ENCODE results near the gene PTPRN2. TPM values are rescaled to one million over a fixed set of nuclear protein-coding genes. Genes with fewer than 3 reads are reported as not detected.

The PTPRN2 gene
- total RNA-seq, 1 donor from 2014 or later = 15.4 TPM

DNA sequence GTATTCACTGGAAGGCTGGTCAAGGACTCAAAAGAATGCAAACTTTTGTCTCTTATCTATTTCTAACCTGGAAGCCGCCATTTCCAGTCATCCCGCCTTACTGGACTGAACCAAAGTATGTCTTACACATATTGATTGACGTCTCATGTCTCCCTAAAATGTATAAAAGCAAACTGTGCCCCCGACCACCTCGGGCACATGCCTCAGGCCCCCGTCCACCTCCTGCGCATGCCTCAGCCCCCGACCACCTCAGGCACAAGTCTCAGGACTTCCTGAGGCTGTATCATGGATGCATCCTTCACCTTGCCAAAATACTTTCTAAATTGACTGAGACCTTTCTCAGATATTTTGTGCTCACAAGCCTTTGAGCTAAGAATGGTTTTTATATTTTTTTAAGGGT, 148.6 kb downstream of the PTPRN2 start:
- H3K27me3 Mint-ChIP-seq = peaks cover 9% of the 10 kb centered on the region
- H3K27ac Mint-ChIP-seq = no peak overlapping the region
- H3K9me3 Mint-ChIP-seq = peaks cover 9% of the 10 kb centered on the region
- TF ChIP-seq, protein P1, sequence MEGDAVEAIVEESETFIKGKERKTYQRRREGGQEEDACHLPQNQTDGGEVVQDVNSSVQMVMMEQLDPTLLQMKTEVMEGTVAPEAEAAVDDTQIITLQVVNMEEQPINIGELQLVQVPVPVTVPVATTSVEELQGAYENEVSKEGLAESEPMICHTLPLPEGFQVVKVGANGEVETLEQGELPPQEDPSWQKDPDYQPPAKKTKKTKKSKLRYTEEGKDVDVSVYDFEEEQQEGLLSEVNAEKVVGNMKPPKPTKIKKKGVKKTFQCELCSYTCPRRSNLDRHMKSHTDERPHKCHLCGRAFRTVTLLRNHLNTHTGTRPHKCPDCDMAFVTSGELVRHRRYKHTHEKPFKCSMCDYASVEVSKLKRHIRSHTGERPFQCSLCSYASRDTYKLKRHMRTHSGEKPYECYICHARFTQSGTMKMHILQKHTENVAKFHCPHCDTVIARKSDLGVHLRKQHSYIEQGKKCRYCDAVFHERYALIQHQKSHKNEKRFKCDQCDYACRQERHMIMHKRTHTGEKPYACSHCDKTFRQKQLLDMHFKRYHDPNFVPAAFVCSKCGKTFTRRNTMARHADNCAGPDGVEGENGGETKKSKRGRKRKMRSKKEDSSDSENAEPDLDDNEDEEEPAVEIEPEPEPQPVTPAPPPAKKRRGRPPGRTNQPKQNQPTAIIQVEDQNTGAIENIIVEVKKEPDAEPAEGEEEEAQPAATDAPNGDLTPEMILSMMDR (conservative IDR thresholded peaks at IDR 0.05) = no peak
- no peaks in the 10 kb centered on the region for H3K4me1 Mint-ChIP-seq (ENCODE audit: unreplicated experiment)
- no peak overlapping the region for H3K4me3 Mint-ChIP-seq
- peak; percentile 16 for DNase-seq (ENCODE audit: extremely low spot score, unreplicated experiment)
- H3K36me3 Mint-ChIP-seq = no peaks in the 10 kb centered on the region

DNA sequence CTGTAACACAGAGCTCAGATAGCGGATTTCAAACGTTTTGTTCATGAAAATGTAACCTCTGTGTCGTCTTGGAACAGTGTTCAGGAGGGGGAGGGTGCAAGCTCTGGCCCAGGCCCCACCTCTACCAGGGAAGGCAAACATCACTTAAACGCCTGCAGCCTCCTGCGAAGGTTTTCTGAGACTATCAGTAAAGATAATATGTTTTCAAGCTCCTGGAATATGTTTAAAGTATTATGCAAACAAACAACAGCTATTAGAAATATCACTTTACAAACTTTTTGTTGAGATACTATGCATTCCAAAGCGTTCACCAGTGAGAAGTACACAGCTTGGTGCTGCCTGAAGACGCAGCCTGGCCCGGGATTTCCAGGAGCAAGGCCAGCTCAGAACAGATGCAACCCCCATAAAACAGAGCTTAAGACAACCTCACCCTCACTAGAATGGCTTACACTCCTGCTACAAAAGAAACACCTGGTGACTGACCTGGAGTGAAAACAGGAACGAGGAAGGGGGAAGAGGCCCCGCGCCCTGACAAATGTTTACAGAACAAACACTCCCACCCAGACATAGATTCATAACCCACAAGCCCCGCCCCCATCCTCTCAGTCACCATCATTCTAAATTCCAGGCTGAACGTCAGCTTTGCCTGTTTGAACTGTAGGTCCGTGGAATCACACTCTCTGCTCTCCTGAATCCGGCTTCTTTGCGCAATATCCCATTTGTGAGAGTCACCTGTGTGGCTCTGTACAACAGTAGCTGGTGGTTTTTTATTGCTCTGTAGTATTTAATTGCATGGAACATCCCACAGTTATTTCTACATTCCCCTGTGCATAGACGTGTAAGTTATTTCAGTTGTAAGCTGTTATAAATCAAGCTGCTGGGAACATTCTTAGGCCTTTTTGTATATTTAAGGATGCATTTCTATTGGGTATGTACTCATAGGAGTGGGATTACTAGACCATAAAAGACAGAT, 155.0 kb downstream of the PTPRN2 start:
- peaks cover 19% of the 10 kb centered on the region for H3K4me1 Mint-ChIP-seq (ENCODE audit: unreplicated experiment)
- DNase-seq (ENCODE audit: extremely low spot score, unreplicated experiment) = no peak
- no peaks in the 10 kb centered on the region for H3K9me3 Mint-ChIP-seq
- TF ChIP-seq, protein P1 (conservative IDR thresholded peaks at IDR 0.05) = no peak
- peak overlapping the region; percentile 93 for H3K27ac Mint-ChIP-seq
- peak overlapping the region; percentile 65 for H3K4me3 Mint-ChIP-seq
- no peaks in the 10 kb centered on the region for H3K36me3 Mint-ChIP-seq
- H3K27me3 Mint-ChIP-seq = peaks cover 9% of the 10 kb centered on the region

DNA sequence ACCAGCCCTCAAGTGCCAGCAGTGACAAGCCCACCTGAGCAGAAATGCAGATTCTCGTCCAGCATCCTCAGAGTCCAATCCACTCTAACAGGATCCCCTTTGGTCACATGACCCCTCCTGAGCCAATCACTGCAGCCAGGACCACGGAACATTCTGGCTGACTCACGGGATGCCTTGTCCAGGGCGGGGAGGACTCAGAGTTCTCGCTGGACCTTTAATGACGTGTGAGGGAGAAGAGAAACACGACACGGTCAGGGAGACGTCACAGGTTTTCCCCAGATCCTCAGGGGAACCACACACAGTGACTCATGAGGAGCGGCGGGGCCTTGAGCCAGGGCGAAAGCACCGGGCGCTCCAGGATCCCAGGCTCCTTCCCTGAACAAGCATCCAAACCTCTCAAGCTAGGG, 155.7 kb downstream of the PTPRN2 start:
- H3K27ac Mint-ChIP-seq = peak overlapping the region; percentile 93
- H3K4me1 Mint-ChIP-seq (ENCODE audit: unreplicated experiment) = peaks cover 19% of the 10 kb centered on the region
- no peak overlapping the region for H3K4me3 Mint-ChIP-seq
- TF ChIP-seq, protein P1 (conservative IDR thresholded peaks at IDR 0.05) = no peak
- DNase-seq (ENCODE audit: extremely low spot score, unreplicated experiment) = no peak
- H3K36me3 Mint-ChIP-seq = no peaks in the 10 kb centered on the region
- peaks cover 5% of the 10 kb centered on the region for H3K27me3 Mint-ChIP-seq
- no peaks in the 10 kb centered on the region for H3K9me3 Mint-ChIP-seq

DNA sequence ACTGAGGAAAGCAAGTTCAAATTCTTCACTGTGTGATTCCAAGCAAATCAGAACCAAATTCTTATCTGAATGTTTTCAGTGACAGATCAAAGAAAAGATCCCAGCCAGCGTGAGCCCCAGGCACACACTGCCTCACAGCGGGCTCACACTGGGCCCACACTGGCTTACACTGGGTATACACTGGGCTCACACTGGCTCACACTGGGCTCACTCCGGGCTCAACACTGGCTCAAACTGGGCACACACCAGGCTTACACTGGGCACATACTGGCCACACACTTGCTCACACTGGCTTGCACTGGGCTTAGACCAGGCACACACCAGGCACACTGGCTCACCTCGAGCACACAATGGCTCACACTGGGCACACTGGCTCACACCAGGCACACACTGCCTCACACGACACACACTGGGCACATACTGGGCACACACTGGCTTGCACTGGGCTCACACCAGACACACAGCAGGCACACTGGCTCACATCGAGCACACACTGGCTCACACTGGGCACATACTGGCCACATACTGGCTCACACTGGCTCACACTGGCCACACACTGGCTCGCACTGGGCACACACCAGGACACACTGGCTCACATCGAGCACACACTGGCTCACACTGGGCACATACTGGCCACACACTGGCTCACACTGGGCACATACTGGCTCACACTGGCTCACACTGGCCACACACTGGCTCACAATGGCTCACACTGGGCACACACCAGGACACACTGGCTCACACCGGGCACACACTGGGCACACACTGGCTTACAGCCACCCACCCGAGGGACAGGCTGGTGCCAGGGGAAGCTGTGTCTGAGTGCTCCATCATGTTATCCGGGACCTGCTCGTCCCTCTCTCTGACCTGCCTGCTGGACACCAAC, 156.3 kb downstream of the PTPRN2 start:
- DNase-seq (ENCODE audit: extremely low spot score, unreplicated experiment) = no peak
- H3K9me3 Mint-ChIP-seq = no peaks in the 10 kb centered on the region
- H3K27me3 Mint-ChIP-seq = peaks cover 3% of the 10 kb centered on the region
- peak overlapping the region; percentile 93 for H3K27ac Mint-ChIP-seq
- H3K4me3 Mint-ChIP-seq = no peak overlapping the region
- no peaks in the 10 kb centered on the region for H3K36me3 Mint-ChIP-seq
- TF ChIP-seq, protein P1 (conservative IDR thresholded peaks at IDR 0.05) = no peak
- H3K4me1 Mint-ChIP-seq (ENCODE audit: unreplicated experiment) = peaks cover 19% of the 10 kb centered on the region

DNA sequence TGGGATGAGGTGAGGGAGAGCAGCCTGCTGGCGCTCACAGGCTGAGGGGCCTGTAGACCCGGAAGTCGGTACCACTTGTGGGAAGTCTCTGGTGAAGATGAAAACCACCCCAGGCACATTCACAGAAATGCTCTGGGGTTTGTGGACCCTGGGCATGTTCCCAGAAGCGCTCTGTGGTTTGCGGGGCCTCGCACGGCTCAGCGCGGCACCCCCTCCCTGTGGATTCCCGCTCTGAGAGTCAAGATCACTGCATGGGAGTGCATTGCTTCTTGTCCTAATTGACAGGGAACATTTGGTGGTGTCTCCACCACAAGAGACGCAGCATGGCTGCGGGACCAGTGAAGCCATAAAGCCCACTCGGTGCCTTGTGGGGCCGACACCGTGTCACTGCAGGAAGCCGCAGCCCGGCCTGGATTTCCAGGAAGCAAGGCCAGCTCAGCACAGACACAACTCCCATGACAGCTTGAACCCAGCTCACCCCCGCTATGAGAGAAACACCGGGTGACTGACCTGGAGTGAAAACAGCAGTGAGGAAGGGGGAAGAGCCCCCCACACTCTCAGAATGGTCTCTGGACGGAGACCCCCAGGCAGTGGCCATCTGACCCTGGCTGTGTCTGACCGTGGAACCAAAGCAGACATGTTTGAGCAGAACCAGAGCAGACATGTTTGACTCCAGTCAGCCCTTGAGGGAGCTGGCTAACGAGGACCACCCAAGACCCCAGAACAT, 157.2 kb downstream of the PTPRN2 start:
- TF ChIP-seq, protein P1 (conservative IDR thresholded peaks at IDR 0.05) = no peak
- no peaks in the 10 kb centered on the region for H3K36me3 Mint-ChIP-seq
- no peak for DNase-seq (ENCODE audit: extremely low spot score, unreplicated experiment)
- no peak overlapping the region for H3K27ac Mint-ChIP-seq
- no peaks in the 10 kb centered on the region for H3K9me3 Mint-ChIP-seq
- no peaks in the 10 kb centered on the region for H3K27me3 Mint-ChIP-seq
- H3K4me1 Mint-ChIP-seq (ENCODE audit: unreplicated experiment) = peaks cover 19% of the 10 kb centered on the region
- H3K4me3 Mint-ChIP-seq = no peak overlapping the region

Measured in type B pancreatic cell (in vitro differentiated cells).